Activated CD4-positive, alpha-beta T cell treated with anti-CD3 and anti-CD28 coated beads for 48 hours (primary cell): Measurements from ENCODE around the gene RTN3.
"Not testable (repeated sequence)": the region's sequence is repeated elsewhere in the genome, so short reads cannot be mapped to it uniquely, and the experiment has no call there.

Experiments
- DNase-seq: peaks from one replicate; pipeline ENCODE4 v3.0.0-alpha.2; 2020

The RTN3 gene

DNA sequence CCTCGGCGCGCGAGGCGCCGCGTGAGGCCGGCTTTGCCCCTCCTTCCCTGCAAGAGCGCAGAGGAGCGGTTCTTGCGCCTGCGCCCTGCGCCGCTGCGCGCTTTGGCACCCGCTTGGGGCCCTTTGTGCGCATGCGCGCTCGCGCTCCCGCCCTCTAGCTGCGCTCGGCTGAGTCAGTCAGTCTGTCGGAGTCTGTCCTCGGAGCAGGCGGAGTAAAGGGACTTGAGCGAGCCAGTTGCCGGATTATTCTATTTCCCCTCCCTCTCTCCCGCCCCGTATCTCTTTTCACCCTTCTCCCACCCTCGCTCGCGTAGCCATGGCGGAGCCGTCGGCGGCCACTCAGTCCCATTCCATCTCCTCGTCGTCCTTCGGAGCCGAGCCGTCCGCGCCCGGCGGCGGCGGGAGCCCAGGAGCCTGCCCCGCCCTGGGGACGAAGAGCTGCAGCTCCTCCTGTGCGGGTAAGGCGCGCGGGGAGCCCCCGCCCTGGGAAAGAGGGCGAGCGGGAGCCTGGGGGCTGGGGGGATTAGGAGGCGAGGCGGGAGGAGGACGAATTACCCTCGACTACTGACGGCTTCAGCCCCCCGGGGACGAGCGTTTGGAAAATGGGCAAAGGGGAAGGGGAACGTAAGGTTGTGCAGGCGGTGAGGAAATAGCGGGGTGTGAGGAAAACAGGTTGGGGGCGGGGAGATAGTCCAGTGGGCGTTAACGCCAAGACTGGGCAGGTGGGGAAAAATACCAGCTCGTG, at the start of gene RTN3:
TSS of gene RTN3 (plus strand) at position 180 of the 745 bp plus-strand sequence. CDS start at position 317, 137 bp downstream.
- DNase-seq, result peak; percentile 99

DNA sequence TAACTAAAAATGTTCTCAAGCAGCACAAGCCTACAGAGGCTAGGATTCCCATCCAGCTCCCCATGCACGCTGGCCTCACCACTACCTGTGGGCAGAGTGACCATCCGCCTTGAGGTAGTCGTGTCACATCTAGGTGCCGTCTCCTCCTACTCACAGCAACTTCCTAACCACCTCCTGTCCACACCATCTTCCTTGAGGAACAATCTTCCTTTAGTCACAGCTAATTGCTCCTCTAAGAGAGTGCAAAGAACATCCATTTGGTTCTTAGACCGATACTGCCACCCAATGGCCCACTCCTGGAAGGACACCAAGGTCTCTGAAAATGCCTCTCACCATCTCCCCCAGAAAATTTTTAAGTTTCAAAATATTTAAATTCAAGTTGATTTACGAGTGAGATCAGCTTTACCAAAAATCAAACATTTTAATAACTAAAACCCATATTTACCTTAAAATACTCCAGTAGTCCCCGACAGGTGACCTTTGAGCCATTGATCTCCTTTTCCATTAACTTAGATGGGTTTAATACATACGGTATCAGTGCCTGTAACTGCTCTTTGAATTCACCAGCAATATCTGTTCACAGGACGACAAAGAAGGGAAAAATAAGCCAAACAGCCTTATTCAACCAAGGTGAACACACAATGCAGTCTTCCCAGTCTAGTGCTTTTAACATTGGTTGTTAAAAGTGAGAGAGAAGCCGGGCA, 45.4 kb upstream of the RTN3 start:
- peak; percentile 75 for DNase-seq

GRCh38 chr11:63638436-63638835, 42.9 kb upstream of the RTN3 start:
- not testable (repeated sequence) for DNase-seq

DNA sequence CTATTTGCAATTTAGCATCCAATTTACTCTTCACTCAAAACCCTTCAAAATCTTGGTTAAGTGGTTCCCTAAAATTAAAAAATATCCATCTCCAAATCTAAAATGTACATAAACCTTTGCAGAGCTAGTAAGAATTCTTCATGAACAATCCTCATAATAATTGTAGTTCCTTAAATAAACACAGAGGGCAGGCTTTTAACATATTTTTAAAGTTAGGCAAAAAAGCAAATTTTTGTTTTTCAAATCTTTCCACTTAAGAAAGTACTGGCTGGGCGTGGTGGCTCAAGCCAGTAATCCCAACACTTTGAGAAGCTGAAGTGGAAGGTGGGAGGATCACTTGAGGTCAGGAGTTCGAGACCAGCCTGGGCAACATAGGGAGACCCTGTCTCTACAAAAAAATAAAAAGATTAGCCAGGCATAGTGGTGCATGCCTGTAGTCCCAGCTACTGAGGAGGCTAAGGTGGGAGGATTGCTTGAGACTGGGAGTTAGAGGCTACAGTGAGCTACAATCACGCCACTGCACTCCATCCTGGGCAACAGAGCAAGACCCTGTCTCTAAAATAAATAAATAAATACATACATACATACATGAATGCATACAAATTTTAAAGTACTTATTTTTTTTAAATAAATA, 42.0 kb upstream of the RTN3 start:
- DNase-seq, result no peak

- DNase-seq, result no peak
Measured at GRCh38 chr11:63641727-63642126, 39.6 kb upstream of the RTN3 start.

GRCh38 chr11:63643205-63643604, 38.1 kb upstream of the RTN3 start:
- DNase-seq, result no peak

DNA sequence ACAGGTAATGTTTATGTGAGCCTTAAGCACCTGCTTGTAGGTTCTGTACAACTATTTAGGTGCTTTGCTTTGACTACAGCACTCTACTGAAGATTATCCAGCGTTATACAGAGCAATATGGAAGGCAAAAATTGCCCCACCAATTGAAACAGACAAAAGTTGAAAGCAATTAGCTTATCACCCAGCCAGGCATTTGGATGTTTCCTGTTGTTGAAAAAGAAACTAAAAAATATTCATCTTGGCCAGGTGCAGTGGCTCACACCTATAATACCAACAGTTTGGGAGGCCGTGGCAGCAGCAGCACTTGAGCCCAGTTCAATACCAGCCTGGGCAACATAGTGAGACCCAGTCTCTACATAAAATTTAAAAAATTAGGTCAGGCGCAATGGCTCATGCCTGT, 28.6 kb upstream of the RTN3 start:
- no peak for DNase-seq

- DNase-seq, result no peak
Measured at GRCh38 chr11:63660972-63661371, 20.3 kb upstream of the RTN3 start.

GRCh38 chr11:63663809-63664208, 17.5 kb upstream of the RTN3 start:
- no peak for DNase-seq

- DNase-seq, result no peak
Measured at GRCh38 chr11:63666874-63667273, 14.4 kb upstream of the RTN3 start.

DNA sequence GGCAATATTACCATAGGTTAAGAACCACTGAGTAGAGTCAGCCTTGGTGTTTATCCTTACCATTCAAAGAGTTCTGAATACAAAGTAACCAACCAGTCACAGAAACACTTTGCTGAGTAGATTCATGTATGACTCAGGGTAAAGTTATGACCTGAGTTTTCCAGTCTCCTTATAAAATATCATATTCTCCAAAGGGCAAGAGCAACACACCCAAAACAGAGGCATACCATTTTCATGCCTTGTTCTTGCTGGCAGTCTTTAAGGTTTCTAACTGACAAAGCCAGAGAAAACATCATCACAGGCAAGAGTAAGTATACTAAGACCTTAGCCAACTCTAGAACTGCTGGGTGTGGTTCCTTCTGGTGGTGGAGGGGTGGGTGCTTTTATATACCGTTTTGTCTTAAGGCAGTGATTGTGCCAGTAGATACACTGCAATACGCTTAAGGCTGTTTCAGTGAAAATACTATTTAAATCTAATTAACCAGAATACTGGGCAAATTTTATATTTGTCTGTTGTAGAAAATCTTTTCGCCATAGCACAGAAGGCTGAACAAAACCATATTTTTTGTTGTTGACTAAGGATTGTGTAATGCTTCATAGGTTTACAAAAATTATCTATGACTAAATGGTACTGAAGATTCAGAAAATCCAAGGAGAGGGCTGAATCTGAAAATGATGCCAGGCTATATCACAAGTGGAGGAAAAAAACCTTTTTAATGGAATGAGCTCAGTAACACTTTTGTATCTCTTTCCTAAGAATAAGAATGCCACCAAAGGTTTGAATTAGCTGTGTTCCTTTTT, 13.1 kb upstream of the RTN3 start:
- DNase-seq, result peak; percentile 9

DNA sequence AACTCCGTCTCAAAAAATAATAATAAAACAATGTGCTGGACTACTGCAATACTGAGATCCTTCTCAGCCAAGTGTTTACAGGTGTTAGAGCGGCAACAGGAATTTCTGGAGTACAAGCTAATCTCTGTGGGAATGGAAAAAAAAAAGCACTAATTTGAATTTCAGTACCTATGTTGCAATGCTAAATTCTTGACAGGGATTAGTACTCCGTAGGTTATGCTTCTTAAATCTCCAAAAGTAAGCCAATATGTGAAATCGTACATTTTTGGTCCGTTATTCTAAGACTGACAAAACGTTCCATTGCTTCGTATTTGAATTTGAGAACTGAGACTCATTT, 11.2 kb upstream of the RTN3 start:
- DNase-seq, result no peak

DNA sequence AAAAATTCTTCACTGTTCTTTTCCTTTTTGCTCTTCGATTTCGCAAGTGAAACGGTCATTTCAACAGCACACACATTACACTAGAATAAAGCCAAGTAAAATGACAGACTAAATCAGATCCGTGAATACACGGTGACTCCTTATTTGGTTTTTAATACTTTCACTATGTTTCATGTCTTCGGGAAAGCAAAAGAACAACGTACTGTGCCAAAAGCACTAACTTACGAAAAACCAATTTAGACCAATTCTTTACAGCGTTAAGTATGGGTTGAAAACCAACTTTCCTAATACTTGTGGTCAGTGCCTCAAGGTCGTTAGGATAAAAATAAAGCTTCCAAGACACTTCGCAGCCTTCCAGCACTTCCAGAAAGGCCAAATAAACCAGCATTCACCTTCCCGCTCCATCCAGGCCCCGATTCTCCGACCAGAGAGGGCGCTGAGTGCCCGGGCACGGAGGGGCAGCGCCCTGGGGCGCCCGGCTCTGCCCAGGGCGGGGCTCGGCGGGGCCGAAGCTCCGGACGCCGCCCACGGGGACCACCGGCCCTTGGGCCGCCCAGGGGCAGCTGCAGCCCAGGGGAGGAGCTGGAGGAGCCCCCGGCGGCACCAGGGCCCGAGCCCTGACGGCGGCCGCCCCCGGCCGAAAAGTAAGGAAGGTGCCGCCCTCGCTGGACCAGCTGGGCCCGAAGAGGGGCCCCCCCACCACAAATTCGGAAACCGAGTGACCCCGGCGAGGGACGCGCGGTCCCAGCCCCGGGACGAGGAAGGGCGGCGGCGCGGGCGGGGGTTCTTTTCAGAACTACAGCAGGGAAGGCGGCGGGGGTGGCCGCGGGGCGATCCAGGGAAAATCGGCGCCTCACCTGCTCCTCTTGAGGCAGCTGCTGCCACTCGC, 10.6 kb upstream of the RTN3 start:
- DNase-seq, result peak; percentile 31

- DNase-seq, result peak; percentile 96
Measured at GRCh38 chr11:63671322-63672155, 9.8 kb upstream of the RTN3 start, which contains the start of gene ATL3. Gene ATL3, minus strand, starts transcription at chr11:63671376. Its CDS starts 41 bp downstream, at chr11:63671335.

- DNase-seq, result no peak
Measured at GRCh38 chr11:63672156-63672463, 9.2 kb upstream of the RTN3 start.

DNA sequence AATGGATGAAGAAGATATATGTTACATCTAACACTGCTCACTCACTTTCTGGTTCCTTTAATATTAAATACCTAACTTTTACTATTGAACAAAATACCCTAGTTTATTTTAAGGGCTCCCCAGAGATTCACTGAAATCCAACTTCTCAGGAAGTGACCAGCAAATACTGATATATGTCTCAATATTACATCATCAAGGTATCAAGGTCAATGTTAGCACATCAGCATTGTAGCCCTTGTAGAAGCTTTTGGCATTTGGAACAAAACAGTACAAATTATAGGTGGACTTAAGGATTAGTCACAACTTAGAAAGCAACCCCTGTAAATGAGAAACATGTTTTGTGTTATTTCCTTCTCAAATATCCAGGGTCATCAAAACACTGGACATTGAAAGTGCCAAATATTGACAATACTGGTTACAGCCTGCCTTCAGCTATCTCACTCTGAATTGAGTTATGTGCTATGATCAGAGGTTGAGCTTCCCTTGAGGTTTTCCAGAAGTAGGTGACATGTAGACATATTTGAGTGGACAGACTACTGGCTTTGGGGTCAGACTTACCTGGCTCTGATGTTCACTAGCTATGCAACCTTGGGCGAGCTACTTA, 8.3 kb upstream of the RTN3 start:
- DNase-seq, result no peak

DNA sequence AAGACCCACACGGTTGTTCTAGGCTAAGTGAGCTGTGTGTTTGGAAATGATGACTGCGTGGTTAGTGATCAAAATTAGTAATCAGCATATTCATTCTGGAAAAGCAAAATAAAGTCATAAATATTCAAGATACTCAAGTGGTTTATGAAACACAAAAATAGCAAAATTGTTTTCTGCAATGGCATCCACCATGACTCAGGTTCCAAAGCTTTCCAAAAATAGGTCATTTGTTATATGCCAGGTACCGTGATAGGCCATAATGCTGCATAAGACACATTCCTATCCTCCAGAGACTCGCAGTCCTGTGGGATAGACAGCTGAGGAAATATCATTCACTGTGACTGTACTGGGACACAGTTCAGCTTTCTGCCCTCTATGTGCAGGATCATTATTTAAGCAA, 7.7 kb upstream of the RTN3 start:
- no peak for DNase-seq

DNA sequence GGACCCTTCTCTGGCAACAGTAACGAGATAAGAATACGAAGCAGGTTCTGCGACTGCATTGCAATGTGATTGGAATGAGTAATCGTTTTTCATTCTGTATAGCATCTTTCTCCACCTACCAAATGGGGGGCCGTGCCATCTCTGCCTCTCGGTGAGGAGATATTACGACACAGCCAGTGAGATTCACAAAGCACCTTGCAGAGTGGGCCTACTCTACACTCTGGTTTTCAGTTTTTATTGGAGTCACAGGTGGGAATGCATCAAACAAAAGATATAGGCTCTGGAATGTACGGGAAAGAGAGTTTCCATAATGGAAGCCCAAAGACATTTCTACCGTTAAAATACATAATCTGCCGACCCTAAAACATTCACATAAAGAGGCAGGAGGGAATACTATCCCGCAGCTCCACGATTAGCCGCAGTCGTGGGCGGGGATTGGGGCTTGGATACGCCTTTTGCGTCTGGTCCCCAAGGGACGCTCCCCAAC, 423 bp upstream of the RTN3 start:
- peak; percentile 18 for DNase-seq

- DNase-seq, result peak; percentile 24
Measured at GRCh38 chr11:63682066-63683021, 1.0 kb downstream of the RTN3 start.
